K562 (cell line): ENCODE results near the gene PACS2. TPM values are rescaled to one million over a fixed set of nuclear protein-coding genes. Genes with fewer than 3 reads are reported as not detected.

Experiments
- ATAC-seq: fragments of 200-7000 bp; cut with Tn5 transposase; 3 replicates; pipeline ENCODE4 v1.9.1; 2020; ENCODE audit warnings: moderate library complexity
- BruUV-seq: library from RNA; stranded (reverse); fragments of 400-500 nt; replicated peaks from 2 replicates; lab custom pipeline; 2021; lab: Mats Ljungman, UMichigan
- CTCF ChIA-PET: fragments of 300-600 bp; formaldehyde crosslinking; extraction: SDS; loops from one replicate; lab custom pipeline; 2021; ENCODE audit warnings: low intra/inter-chr PET ratio; lab: Yijun Ruan, JAX
- POLR2A ChIA-PET: fragments of 300-600, 350-650 bp; sonication (Branson Sonifier 250); formaldehyde crosslinking; extraction: SDS; loops from one replicate; lab custom pipeline; 2021; ENCODE audit warnings: antibody characterized with exemption, inconsistent platforms; lab: Yijun Ruan, JAX
- DNase-seq, 4 experiments: peaks; one replicate each; pipeline versions ENCODE4 v3.0.0 to v3.0.0-alpha.2; 2011 to 2018; ENCODE audit warnings: low spot score in 3 of 4, mixed read lengths in 3 of 4; ENCODE audit errors: extremely low read depth in 1 of 4
- FAIRE-seq: peaks from 2 replicates; lab custom pipeline; 2011; peaks lifted over from hg19 to GRCh38; lab: Jason Lieb, UNC
- H2AFZ ChIP-seq: 2 replicates; pipeline ENCODE4 v1.6.0; 2011; ENCODE audit warnings: low read depth, low read length, control low read depth, inconsistent platforms
- H3K27ac ChIP-seq: fragments of 200-600 bp; 3 replicates; pipeline ENCODE4 v1.8.0; 2011; ENCODE audit warnings: low read depth, mild to moderate bottlenecking, control low read depth, inconsistent platforms, low read length, moderate library complexity, mixed read lengths; ENCODE audit errors: extremely low read depth
- H3K27me3 ChIP-seq, 2 experiments: fragments of 300-600 bp in 1 of 2; 2 replicates in 1 of 2; 3 replicates in 1 of 2; pipeline versions ENCODE4 v1.6.0 to v1.8.0; 2011; ENCODE audit warnings: inconsistent platforms in 2 of 2, low read length in 2 of 2, mild to moderate bottlenecking in 1 of 2, mixed read lengths in 1 of 2, moderate library complexity in 1 of 2; ENCODE audit not compliant: control insufficient read depth in 2 of 2, insufficient read depth in 2 of 2
- H3K36me3 ChIP-seq: fragments of 300-600 bp; 3 replicates; pipeline ENCODE4 v1.8.0; 2011; ENCODE audit warnings: mild to moderate bottlenecking, low read length, inconsistent platforms; ENCODE audit not compliant: control insufficient read depth, insufficient read depth
- H3K4me1 ChIP-seq, 2 experiments: fragments of 200-600 bp in 1 of 2; replicated peaks in 1 of 2; 2 replicates in 1 of 2; 3 replicates in 1 of 2; pipeline versions ENCODE4 v1.5.1 to v1.8.0; 2011; ENCODE audit warnings: inconsistent platforms in 2 of 2, low read length in 2 of 2, mild to moderate bottlenecking in 1 of 2, mixed read lengths in 1 of 2, moderate library complexity in 1 of 2; ENCODE audit not compliant: control insufficient read depth in 2 of 2, insufficient read depth in 2 of 2
- H3K4me2 ChIP-seq: 2 replicates; pipeline ENCODE4 v1.6.1; 2011; ENCODE audit warnings: low read length, control low read depth, inconsistent platforms, mixed read lengths; ENCODE audit not compliant: insufficient read depth
- H3K4me3 ChIP-seq: fragments of 200-600 bp; sonication (generic), shearing (Covaris generic); 2 replicates; pipeline ENCODE4 v1.5.1; 2016; ENCODE audit warnings: control low read depth, inconsistent platforms
- H3K79me2 ChIP-seq: fragments of 200-600 bp; 3 replicates; pipeline ENCODE4 v1.8.0; 2011; ENCODE audit warnings: low read length, inconsistent platforms; ENCODE audit not compliant: control insufficient read depth, insufficient read depth
- H3K9ac ChIP-seq, 2 experiments: 2 replicates each; pipeline versions ENCODE4 v1.6.0 to v1.6.1; 2011; ENCODE audit warnings: low read depth in 2 of 2, low read length in 2 of 2, control low read depth in 1 of 2, inconsistent platforms in 1 of 2, mild to moderate bottlenecking in 1 of 2, mixed read lengths in 1 of 2; ENCODE audit not compliant: insufficient read depth in 1 of 2
- H3K9me1 ChIP-seq: one replicate; pipeline ENCODE4 v1.6.0; 2011; ENCODE audit warnings: inconsistent platforms, mild to moderate bottlenecking, low read length, moderate library complexity; ENCODE audit not compliant: control insufficient read depth, insufficient read depth
- H3K9me3 ChIP-seq: replicated peaks from 2 replicates; pipeline ENCODE4 v1.5.1; 2011; ENCODE audit warnings: low read depth, low read length, inconsistent platforms; ENCODE audit not compliant: control insufficient read depth, insufficient read depth
- H4K20me1 ChIP-seq: replicated peaks from 2 replicates; pipeline ENCODE4 v1.6.1; 2011; ENCODE audit warnings: low read length, inconsistent platforms, mixed read lengths; ENCODE audit not compliant: control insufficient read depth, insufficient read depth
- EGR1 ChIP-seq: fragments of 450-650 bp; conservative IDR thresholded peaks from 2 replicates; pipeline ENCODE4 v1.6.1; 2017; ENCODE audit warnings: mild to moderate bottlenecking
- ELF1 ChIP-seq: fragments of 200-800 bp; sonication (Bioruptor generic); IDR thresholded peaks from 2 replicates; pipeline ENCODE4 v1.6.1; 2016; ENCODE audit warnings: missing genetic modification characterization, missing compliant biosample characterization
- FOXA3 ChIP-seq, 2 experiments: fragments of 450-650 bp in 1 of 2; sonication (generic) in 1 of 2; formaldehyde crosslinking; IDR thresholded peaks in 1 of 2; conservative IDR thresholded peaks in 1 of 2; 2 replicates each; pipeline versions ENCODE4 v1.4.0 to v1.8.0; 2020 to 2022; ENCODE audit warnings: mild to moderate bottlenecking in 2 of 2, missing genetic modification reagents in 1 of 2
- WGBS: fragments of 100-300 bp; shearing (Covaris generic); methylation state at CpG from one replicate; pipeline ENCODE4 v1.1.6; 2016; ENCODE audit warnings: low coverage, mixed read lengths; ENCODE audit not compliant: insufficient coverage; ENCODE audit errors: missing lambda C conversion rate; 5-methylcytosine and 5-hydroxymethylcytosine counted together
- in situ Hi-C: fragments of 300-500 bp; cut with MboI; formaldehyde crosslinking; loops from 4 replicates; pipeline ENCODE4 v1.15.0; 2018; ENCODE audit warnings: inconsistent platforms, mixed read lengths
- intact Hi-C: fragments of 100-400 bp; cut with micrococcal nuclease; formaldehyde crosslinking; loops from 2 replicates; pipeline ENCODE4 v1.14.2; 2022
- polyA plus RNA-seq, 8 experiments: library from polyadenylated mRNA; depleted of rRNA in 4 of 8; stranded (reverse) in 5 of 8; unstranded in 3 of 8; fragments of >200 nt; fragmentation: Nextera tagmentation in 2 of 8; fragmentation: Illumina TruSeq in 1 of 8; extraction: Ambion mirVana in 2 of 8; extraction: Trizol in 1 of 8; gene quantifications; 2 replicates each; pipeline versions ENCODE4 v1.2.1 to v1.2.3, GENCODE V29; 2011 to 2014; ENCODE audit warnings: inconsistent platforms in 1 of 8, missing spikeins in 1 of 8
- total RNA-seq, 7 experiments: library from RNA; depleted of rRNA in 6 of 7; stranded (reverse); fragments of >200 nt in 6 of 7; fragmentation: Illumina TruSeq in 2 of 7; extraction: Trizol in 2 of 7; gene quantifications; 2 replicates each; pipeline versions ENCODE4 v1.2.1 to v1.2.3, GENCODE V29; 2011 to 2021; ENCODE audit warnings: low replicate concordance in 1 of 7
- TF ChIP-seq, protein P1 (sequence below): fragments of 200-800 bp; sonication (Bioruptor generic); IDR thresholded peaks from 2 replicates; pipeline ENCODE4 v1.6.1; 2017; ENCODE audit warnings: missing genetic modification characterization, missing compliant biosample characterization

PACS2 gene
- total and polyA plus RNA-seq, 9 of the 15 experiments (the other 6 are each of a cell fraction or from before 2014, with no cell fraction given), result 0.11 to 20.8 (median 9.9) TPM

DNA sequence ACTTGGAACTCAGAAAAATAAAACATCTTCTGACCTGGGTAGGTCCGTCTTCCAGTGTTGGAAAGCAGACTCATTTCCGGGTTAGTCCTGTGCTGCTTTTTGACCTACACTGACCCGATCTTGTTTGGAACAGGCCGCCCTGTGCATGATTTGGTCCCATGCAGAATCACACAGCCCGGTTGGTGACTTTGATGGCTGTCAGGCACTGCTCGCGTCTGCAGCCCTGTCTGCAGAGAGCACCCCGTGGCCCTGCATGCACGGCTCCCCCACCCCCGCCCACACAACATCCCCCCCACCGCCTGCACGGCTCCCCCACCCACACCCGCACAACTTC, 31.6 kb downstream of the PACS2 start:
- in situ Hi-C loops, result loop anchor here (10.0 kb wide), 1 partner anchor 81 kb away; no protein-coding TSS in a partner anchor
- intact Hi-C loops, result no loop called here
- BruUV-seq, result no TSS peak
- no peaks in the 10 kb centered on the region for H3K27me3 ChIP-seq
- H3K9me3 ChIP-seq, result no peaks in the 10 kb centered on the region
- no peak overlapping the region for H3K4me3 ChIP-seq
- ChIA-PET CTCF (no interaction called here), POLR2A (no interaction called here)
- 0 out of 2 replicates have a peak, but pooled peaks cover 3% of the 10 kb centered on the region for H4K20me1 ChIP-seq
- H3K27ac ChIP-seq, result no peak overlapping the region
- ATAC-seq (peak; percentile 51), DNase-seq (peak in 3 of 4 experiments; percentile 24 to 35 (median 34)), FAIRE-seq (no peak)
- H3K4me1 ChIP-seq, result peaks cover 7 to 45% of the 10 kb centered on the region in 2 experiments; a peak in 3 of 5 replicates
- H3K9me1 ChIP-seq, result no peaks in the 10 kb centered on the region
- WGBS, result 36% methylated on average over 2 of the region's 13 CpGs
- no peak overlapping the region; the same call in 1 of the 2 replicates for H2AFZ ChIP-seq
- TF ChIP-seq ELF1 (tag) (peak; percentile 38; the same call in 1 of the 2 replicates), FOXA3 (CRISPR knock-in tag; conservative IDR thresholded peaks at IDR 0.05 in 1 of 2, IDR thresholded peaks at IDR 0.05 in 1 of 2) (no peak), EGR1 (0 out of 2 replicates have a peak, but pooled peaks have one; percentile 14)
- TF ChIP-seq, protein P1, sequence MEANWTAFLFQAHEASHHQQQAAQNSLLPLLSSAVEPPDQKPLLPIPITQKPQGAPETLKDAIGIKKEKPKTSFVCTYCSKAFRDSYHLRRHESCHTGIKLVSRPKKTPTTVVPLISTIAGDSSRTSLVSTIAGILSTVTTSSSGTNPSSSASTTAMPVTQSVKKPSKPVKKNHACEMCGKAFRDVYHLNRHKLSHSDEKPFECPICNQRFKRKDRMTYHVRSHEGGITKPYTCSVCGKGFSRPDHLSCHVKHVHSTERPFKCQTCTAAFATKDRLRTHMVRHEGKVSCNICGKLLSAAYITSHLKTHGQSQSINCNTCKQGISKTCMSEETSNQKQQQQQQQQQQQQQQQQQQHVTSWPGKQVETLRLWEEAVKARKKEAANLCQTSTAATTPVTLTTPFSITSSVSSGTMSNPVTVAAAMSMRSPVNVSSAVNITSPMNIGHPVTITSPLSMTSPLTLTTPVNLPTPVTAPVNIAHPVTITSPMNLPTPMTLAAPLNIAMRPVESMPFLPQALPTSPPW (CRISPR knock-in tag), result 0 out of 2 replicates have a peak, but pooled peaks have one; percentile 26
- H3K9ac ChIP-seq, result peak overlapping the region in 1 of 2 experiments; percentile 50; a peak in 1 of 4 replicates
- H3K4me2 ChIP-seq, result no peak overlapping the region; the same call in 1 of the 2 replicates
- no peaks in the 10 kb centered on the region; the same call in 2 of the 3 replicates for H3K79me2 ChIP-seq
- no peaks in the 10 kb centered on the region for H3K36me3 ChIP-seq
